ENCODE results near the gene DOCK4. TPM values are rescaled to one million over a fixed set of nuclear protein-coding genes. Genes with fewer than 3 reads are reported as not detected.

Gene DOCK4
- total RNA-seq, 4 donors from 2014 or later: 8.2 to 9.0 (median 8.6) TPM

- WGBS, 2 donors: 77 to 79% methylated on average over 1 of the region's 1 CpG
Observed at GRCh38 chr7:111931958-111932357, 274.2 kb downstream of the DOCK4 start.

GRCh38 chr7:111931016-111931517 is 275.1 kb downstream of the DOCK4 start:
- WGBS, 2 donors: 66 to 72% methylated on average over 3 of the region's 3 CpGs
- TF ChIP-seq POLR2A (IDR thresholded peaks at IDR 0.05): no peak
- no peak for TF ChIP-seq CTCF (IDR thresholded peaks at IDR 0.05)
- intact Hi-C loops (cut with DNase I; ENCODE audit: low total_unique reads): no loop called here
- no peak for DNase-seq (ENCODE audit: low spot score in 2 of 2)
- no peak overlapping the region for H3K4me3 ChIP-seq (ENCODE audit: low read depth, poor library complexity, severe bottlenecking)

More at GRCh38 chr7:111931958-111932357, 274.2 kb downstream of the DOCK4 start:
- intact Hi-C loops (cut with DNase I; ENCODE audit: low total_unique reads): no loop called here
- TF ChIP-seq POLR2A (IDR thresholded peaks at IDR 0.05) (no peak), CTCF (IDR thresholded peaks at IDR 0.05) (no peak)
- no peak overlapping the region for H3K4me3 ChIP-seq (ENCODE audit: low read depth, poor library complexity, severe bottlenecking)
- no peak for DNase-seq (ENCODE audit: low spot score in 2 of 2)

GRCh38 chr7:111929264-111929663 is 276.9 kb downstream of the DOCK4 start:
- DNase-seq (ENCODE audit: low spot score in 2 of 2): no peak
- TF ChIP-seq CTCF (IDR thresholded peaks at IDR 0.05) (no peak), POLR2A (IDR thresholded peaks at IDR 0.05) (no peak)
- H3K4me3 ChIP-seq (ENCODE audit: low read depth, poor library complexity, severe bottlenecking): no peak overlapping the region
- intact Hi-C loops (cut with DNase I; ENCODE audit: low total_unique reads): no loop called here

DNA sequence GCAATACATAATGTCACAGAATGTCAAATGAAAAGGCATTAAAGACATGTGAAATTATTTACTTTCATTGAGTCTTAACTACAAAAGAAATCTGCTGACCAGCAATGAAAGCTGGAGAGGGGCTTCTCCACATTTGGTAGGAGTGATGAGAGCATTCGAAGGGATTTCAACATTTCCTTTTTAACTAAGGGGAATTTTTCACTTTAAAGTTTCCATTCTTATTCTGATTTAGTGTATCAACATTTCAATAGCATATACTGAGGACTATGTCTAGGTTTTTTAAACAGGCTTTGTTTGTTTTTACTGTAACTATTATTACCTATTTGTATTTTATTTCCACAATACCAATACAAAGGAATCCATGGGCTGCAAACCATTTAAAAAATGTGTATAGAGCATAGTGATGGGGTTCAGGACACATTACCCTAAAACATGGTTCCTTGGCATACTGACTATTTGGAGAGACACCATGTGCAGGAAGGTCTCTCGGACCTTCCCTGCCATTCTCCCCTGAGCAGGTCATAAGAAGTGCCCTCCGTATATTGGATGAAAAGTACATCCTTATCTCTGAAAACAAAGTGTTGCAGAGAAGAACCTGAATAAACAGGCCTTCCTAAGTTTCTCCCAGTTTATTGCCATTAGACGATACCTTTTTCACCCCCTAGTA is 278.7 kb downstream of the DOCK4 start:
- TF ChIP-seq POLR2A (IDR thresholded peaks at IDR 0.05) (no peak), CTCF (IDR thresholded peaks at IDR 0.05) (no peak)
- intact Hi-C loops (cut with DNase I; ENCODE audit: low total_unique reads): no loop called here
- whole genome bisulfite sequencing, 2 donors: 92 to 93% methylated on average over 4 of the region's 4 CpGs
- H3K4me3 ChIP-seq (ENCODE audit: low read depth, poor library complexity, severe bottlenecking): no peak overlapping the region
- DNase-seq (ENCODE audit: low spot score in 2 of 2): no peak

DNA sequence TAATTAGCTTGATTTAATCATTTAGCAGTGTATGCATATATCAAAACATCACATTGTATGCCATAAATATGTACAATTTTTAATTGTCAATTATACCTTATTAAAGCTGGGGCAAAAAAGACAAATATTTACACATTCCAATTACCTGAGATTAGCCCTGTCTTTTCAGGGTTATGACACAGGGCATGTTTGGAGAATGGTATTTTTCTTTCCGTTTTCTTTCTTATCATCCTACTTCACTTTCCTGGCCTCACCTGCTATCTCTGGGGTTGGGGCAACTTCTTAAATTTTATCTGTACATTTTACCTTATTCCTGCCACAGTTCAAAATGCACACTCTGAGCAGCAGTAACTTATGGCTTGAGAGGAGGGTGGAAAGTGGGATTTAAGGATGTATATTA is 285.9 kb downstream of the DOCK4 start:
- intact Hi-C loops (cut with DNase I; ENCODE audit: low total_unique reads): no loop called here
- H3K4me3 ChIP-seq (ENCODE audit: low read depth, poor library complexity, severe bottlenecking): no peak overlapping the region
- no peak for DNase-seq (ENCODE audit: low spot score in 2 of 2)
- TF ChIP-seq CTCF (IDR thresholded peaks at IDR 0.05) (no peak), POLR2A (IDR thresholded peaks at IDR 0.05) (no peak)
- 48 to 77% methylated on average over 1 of the region's 1 CpG for WGBS, 2 donors
